ENCODE measurements around the gene STAG1. TPM values are rescaled to one million over a fixed set of nuclear protein-coding genes. Genes with fewer than 3 reads are reported as not detected.

The STAG1 gene
- polyA plus RNA-seq, 3 donors, result 7.2 to 10.0 (median 7.5) TPM

- Histone ChIP-seq H3K27me3 (ENCODE audit: control insufficient read depth in 2 of 2, insufficient read depth in 2 of 2, low read length in 2 of 2) (no peaks in the 10 kb centered on the region), H3K4me1 (ENCODE audit: control insufficient read depth in 1 of 2, insufficient read depth in 2 of 2, low read length in 2 of 2) (no peaks in the 10 kb centered on the region), H3K9me3 (replicated peaks in 1 of 2; ENCODE audit: control insufficient read depth in 1 of 2, insufficient read depth in 1 of 2, low read length in 2 of 2) (no peaks in the 10 kb centered on the region), H3K4me3 (replicated peaks in 1 of 3; ENCODE audit: low read depth in 2 of 3, low read length in 3 of 3) (no peak overlapping the region), H3K79me2 (ENCODE audit: insufficient read depth, low read length) (peaks cover 87% of the 10 kb centered on the region), H3K4me2 (replicated peaks; ENCODE audit: extremely low read depth, low read length, poor library complexity, severe bottlenecking) (no peak overlapping the region), H3K9ac (ENCODE audit: insufficient read depth, low read length, poor library complexity, severe bottlenecking) (no peak overlapping the region), H3K36me3 (replicated peaks in 1 of 2; ENCODE audit: control insufficient read depth in 1 of 2, insufficient read depth in 2 of 2, low read length in 2 of 2) (no peaks in the 10 kb centered on the region), H4K20me1 (ENCODE audit: insufficient read depth, low read length) (peaks cover 8% of the 10 kb centered on the region), H2AFZ (ENCODE audit: insufficient read depth, low read depth, low read length, poor library complexity, severe bottlenecking) (no peak overlapping the region), H3K27ac (ENCODE audit: low read depth in 1 of 2, low read length in 2 of 2) (no peak overlapping the region)
- Mint-ChIP-seq H3K9me3 (peaks cover 0 to 9% (median 0%) of the 10 kb centered on the region in 7 donors), H3K4me1 (peaks cover 6% of the 10 kb centered on the region), H3K36me3 (peaks cover 1 to 3% of the 10 kb centered on the region in 2 donors), H3K27ac (peak overlapping the region in 1 of 7 donors; percentile 57), H3K4me3 (no peak overlapping the region), H3K27me3 (ENCODE audit: low read depth in 3 of 3) (peaks cover 0 to 3% (median 0%) of the 10 kb centered on the region in 3 donors)
- DNase-seq, result no peak
- no peak for TF ChIP-seq CTCF (IDR thresholded peaks at IDR 0.05)
- intact Hi-C loops (cut with micrococcal nuclease), result no loop called here
- no CpG with 5 or more reads among the region's 1 CpG for WGBS (ENCODE audit: insufficient coverage)
Measured at GRCh38 chr3:136642711-136643110, 109.5 kb downstream of the STAG1 start.

- Histone ChIP-seq H3K27me3 (ENCODE audit: control insufficient read depth in 2 of 2, insufficient read depth in 2 of 2, low read length in 2 of 2) (no peaks in the 10 kb centered on the region), H3K9ac (ENCODE audit: insufficient read depth, low read length, poor library complexity, severe bottlenecking) (no peak overlapping the region), H3K4me2 (replicated peaks; ENCODE audit: extremely low read depth, low read length, poor library complexity, severe bottlenecking) (no peak overlapping the region), H3K36me3 (replicated peaks in 1 of 2; ENCODE audit: control insufficient read depth in 1 of 2, insufficient read depth in 2 of 2, low read length in 2 of 2) (no peaks in the 10 kb centered on the region), H3K27ac (ENCODE audit: low read depth in 1 of 2, low read length in 2 of 2) (no peak overlapping the region), H3K9me3 (replicated peaks in 1 of 2; ENCODE audit: control insufficient read depth in 1 of 2, insufficient read depth in 1 of 2, low read length in 2 of 2) (no peaks in the 10 kb centered on the region), H4K20me1 (ENCODE audit: insufficient read depth, low read length) (peaks cover 7% of the 10 kb centered on the region), H3K79me2 (ENCODE audit: insufficient read depth, low read length) (peaks cover 90% of the 10 kb centered on the region), H3K4me3 (replicated peaks in 1 of 3; ENCODE audit: low read depth in 2 of 3, low read length in 3 of 3) (no peak overlapping the region), H2AFZ (ENCODE audit: insufficient read depth, low read depth, low read length, poor library complexity, severe bottlenecking) (no peak overlapping the region), H3K4me1 (ENCODE audit: control insufficient read depth in 1 of 2, insufficient read depth in 2 of 2, low read length in 2 of 2) (no peaks in the 10 kb centered on the region)
- no CpG with 5 or more reads among the region's 1 CpG for WGBS (ENCODE audit: insufficient coverage)
- peaks cover 0 to 3% (median 0%) of the 10 kb centered on the region in 3 donors for H3K27me3 Mint-ChIP-seq (ENCODE audit: low read depth in 3 of 3)
- H3K4me1 Mint-ChIP-seq, result no peaks in the 10 kb centered on the region
- intact Hi-C loops (cut with micrococcal nuclease), result no loop called here
- DNase-seq, result no peak
- peaks cover 1 to 3% of the 10 kb centered on the region in 2 donors for H3K36me3 Mint-ChIP-seq
- H3K9me3 Mint-ChIP-seq, result peaks cover 0 to 9% (median 0%) of the 10 kb centered on the region in 7 donors
- no peak overlapping the region for H3K4me3 Mint-ChIP-seq
- TF ChIP-seq CTCF (IDR thresholded peaks at IDR 0.05), result no peak
- H3K27ac Mint-ChIP-seq, result no peak overlapping the region
Measured at GRCh38 chr3:136639069-136639468, 113.1 kb downstream of the STAG1 start.

Measured in CD14-positive monocyte (primary cell).